ENCODE measurements around the gene C1QB. TPM values are rescaled to one million over a fixed set of nuclear protein-coding genes. Genes with fewer than 3 reads are reported as not detected.

Gene C1QB
- total and polyA plus RNA-seq, 2 experiments from 2014 or later: not detected

- H3K9me3 Mint-ChIP-seq: no peaks in the 10 kb centered on the region
- Histone ChIP-seq H3K9me2 (ENCODE audit: insufficient read depth) (no peaks in the 10 kb centered on the region), H3K79me2 (replicated peaks; ENCODE audit: insufficient read depth) (no peaks in the 10 kb centered on the region), H3K4me1 (ENCODE audit: insufficient read depth) (no peaks in the 10 kb centered on the region), H3K27me3 (ENCODE audit: insufficient read depth) (no peaks in the 10 kb centered on the region), H3K4me3 (no peak overlapping the region), H3K4me2 (no peak overlapping the region), H4K20me1 (replicated peaks; ENCODE audit: insufficient read depth) (no peaks in the 10 kb centered on the region), H3K27ac (ENCODE audit: low read depth) (no peak overlapping the region), H2AFZ (no peak overlapping the region), H3K36me3 (ENCODE audit: insufficient read depth) (no peaks in the 10 kb centered on the region), H3F3A (replicated peaks; ENCODE audit: low read depth) (no peaks in the 10 kb centered on the region)
- H3K27me3 Mint-ChIP-seq (ENCODE audit: insufficient read depth, low read depth, poor library complexity): peaks cover 7% of the 10 kb centered on the region
- DNase-seq (ENCODE audit: low spot score) (no peak), ATAC-seq (no peak)
- H3K4me3 Mint-ChIP-seq: no peak overlapping the region
- TF ChIP-seq POLR2AphosphoS5 (IDR thresholded peaks at IDR 0.05; ENCODE audit: low read depth) (no peak), STAT1 (IDR thresholded peaks at IDR 0.05; ENCODE audit: unreplicated experiment) (no peak), NANOG (IDR thresholded peaks at IDR 0.05; ENCODE audit: borderline replicate concordance) (no peak), EZH2 (IDR thresholded peaks at IDR 0.05; ENCODE audit: low read depth, unreplicated experiment) (no peak), ZNF114 (CRISPR knock-in tag; IDR thresholded peaks at IDR 0.05) (no peak), EZH2phosphoT487 (IDR thresholded peaks at IDR 0.05; ENCODE audit: unreplicated experiment) (no peak), ZNF462 (CRISPR knock-in tag; IDR thresholded peaks at IDR 0.05) (no peak), CREB1 (CRISPR knock-in tag; IDR thresholded peaks at IDR 0.05; ENCODE audit: low read depth) (no peak), CTCF (conservative IDR thresholded peaks at IDR 0.05; ENCODE audit: low read depth in 2 of 2) (no peak), JUNB (IDR thresholded peaks at IDR 0.05; ENCODE audit: unreplicated experiment) (no peak), ZNF331 (CRISPR knock-in tag; IDR thresholded peaks at IDR 0.05; ENCODE audit: low read depth) (no peak)
- TF ChIP-seq, protein P1, sequence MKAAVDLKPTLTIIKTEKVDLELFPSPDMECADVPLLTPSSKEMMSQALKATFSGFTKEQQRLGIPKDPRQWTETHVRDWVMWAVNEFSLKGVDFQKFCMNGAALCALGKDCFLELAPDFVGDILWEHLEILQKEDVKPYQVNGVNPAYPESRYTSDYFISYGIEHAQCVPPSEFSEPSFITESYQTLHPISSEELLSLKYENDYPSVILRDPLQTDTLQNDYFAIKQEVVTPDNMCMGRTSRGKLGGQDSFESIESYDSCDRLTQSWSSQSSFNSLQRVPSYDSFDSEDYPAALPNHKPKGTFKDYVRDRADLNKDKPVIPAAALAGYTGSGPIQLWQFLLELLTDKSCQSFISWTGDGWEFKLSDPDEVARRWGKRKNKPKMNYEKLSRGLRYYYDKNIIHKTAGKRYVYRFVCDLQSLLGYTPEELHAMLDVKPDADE (IDR thresholded peaks at IDR 0.05): no peak
- TF ChIP-seq, protein P2, sequence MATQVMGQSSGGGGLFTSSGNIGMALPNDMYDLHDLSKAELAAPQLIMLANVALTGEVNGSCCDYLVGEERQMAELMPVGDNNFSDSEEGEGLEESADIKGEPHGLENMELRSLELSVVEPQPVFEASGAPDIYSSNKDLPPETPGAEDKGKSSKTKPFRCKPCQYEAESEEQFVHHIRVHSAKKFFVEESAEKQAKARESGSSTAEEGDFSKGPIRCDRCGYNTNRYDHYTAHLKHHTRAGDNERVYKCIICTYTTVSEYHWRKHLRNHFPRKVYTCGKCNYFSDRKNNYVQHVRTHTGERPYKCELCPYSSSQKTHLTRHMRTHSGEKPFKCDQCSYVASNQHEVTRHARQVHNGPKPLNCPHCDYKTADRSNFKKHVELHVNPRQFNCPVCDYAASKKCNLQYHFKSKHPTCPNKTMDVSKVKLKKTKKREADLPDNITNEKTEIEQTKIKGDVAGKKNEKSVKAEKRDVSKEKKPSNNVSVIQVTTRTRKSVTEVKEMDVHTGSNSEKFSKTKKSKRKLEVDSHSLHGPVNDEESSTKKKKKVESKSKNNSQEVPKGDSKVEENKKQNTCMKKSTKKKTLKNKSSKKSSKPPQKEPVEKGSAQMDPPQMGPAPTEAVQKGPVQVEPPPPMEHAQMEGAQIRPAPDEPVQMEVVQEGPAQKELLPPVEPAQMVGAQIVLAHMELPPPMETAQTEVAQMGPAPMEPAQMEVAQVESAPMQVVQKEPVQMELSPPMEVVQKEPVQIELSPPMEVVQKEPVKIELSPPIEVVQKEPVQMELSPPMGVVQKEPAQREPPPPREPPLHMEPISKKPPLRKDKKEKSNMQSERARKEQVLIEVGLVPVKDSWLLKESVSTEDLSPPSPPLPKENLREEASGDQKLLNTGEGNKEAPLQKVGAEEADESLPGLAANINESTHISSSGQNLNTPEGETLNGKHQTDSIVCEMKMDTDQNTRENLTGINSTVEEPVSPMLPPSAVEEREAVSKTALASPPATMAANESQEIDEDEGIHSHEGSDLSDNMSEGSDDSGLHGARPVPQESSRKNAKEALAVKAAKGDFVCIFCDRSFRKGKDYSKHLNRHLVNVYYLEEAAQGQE (IDR thresholded peaks at IDR 0.05; ENCODE audit: unreplicated experiment): no peak
- no peak overlapping the region for H3K27ac Mint-ChIP-seq
- no peaks in the 10 kb centered on the region for H3K36me3 Mint-ChIP-seq (ENCODE audit: low read depth)
- H3K4me1 Mint-ChIP-seq: peaks cover 12% of the 10 kb centered on the region
Measured at GRCh38 chr1:22671999-22672398, 19.0 kb downstream of the C1QB start.

All from GM23338 (cell line).